WI38 (cell line): ENCODE data around the gene CALCR.
A peak's percentile ranks its signal among the peaks of the same experiment; 100 is the strongest.

Source experiments
- H3K4me3 ChIP-seq: 2 replicates; pipeline ENCODE4 v1.5.1; 2011; ENCODE audit warnings: low read depth, mild to moderate bottlenecking, control low read depth, low read length
- CTCF ChIP-seq: IDR thresholded peaks from 2 replicates; pipeline ENCODE4 v1.5.1; 2012; ENCODE audit warnings: low read depth, mild to moderate bottlenecking, control low read depth, low read length

CALCR gene

GRCh38 chr7:93471456-93471855 is 103.1 kb downstream of the CALCR start:
- H3K4me3 ChIP-seq: no peak overlapping the region
- TF ChIP-seq CTCF: no peak

GRCh38 chr7:93463764-93464163 is 110.8 kb downstream of the CALCR start:
- TF ChIP-seq CTCF: no peak
- H3K4me3 ChIP-seq: no peak overlapping the region

GRCh38 chr7:93461350-93461749 is 113.2 kb downstream of the CALCR start:
- H3K4me3 ChIP-seq: no peak overlapping the region
- no peak for TF ChIP-seq CTCF

- no peak overlapping the region for H3K4me3 ChIP-seq
- no peak for TF ChIP-seq CTCF
Measured at GRCh38 chr7:93453262-93453661, 121.3 kb downstream of the CALCR start.

GRCh38 chr7:93448176-93448575 is 126.3 kb downstream of the CALCR start:
- no peak for TF ChIP-seq CTCF
- H3K4me3 ChIP-seq: no peak overlapping the region

GRCh38 chr7:93447509-93447908 is 127.0 kb downstream of the CALCR start:
- no peak for TF ChIP-seq CTCF

GRCh38 chr7:93442478-93443224 is 131.9 kb downstream of the CALCR start:
- peak; percentile 67 for TF ChIP-seq CTCF
- no peak overlapping the region for H3K4me3 ChIP-seq

More at GRCh38 chr7:93447509-93447908, 127.0 kb downstream of the CALCR start:
- H3K4me3 ChIP-seq: no peak overlapping the region
